Fibroblast of the aortic adventitia (primary cell): Measurements from ENCODE around the gene HCRTR1. TPM values are rescaled to one million over a fixed set of nuclear protein-coding genes. Genes with fewer than 3 reads are reported as not detected.

ENCODE experiments used
- DNase-seq: peaks from one replicate; pipeline ENCODE4 v3.0.0-alpha.2; 2010; ENCODE audit warnings: low read depth
- H3K4me3 ChIP-seq: 2 replicates; pipeline ENCODE4 v1.5.1; 2011; ENCODE audit warnings: low read depth, mild to moderate bottlenecking, control low read depth, low read length, moderate library complexity
- total RNA-seq: library from RNA; depleted of rRNA; stranded (reverse); fragments of >200 nt; gene quantifications from 2 replicates; pipeline ENCODE4 v1.2.3, GENCODE V29; 2012; ENCODE audit warnings: low replicate concordance
- TF ChIP-seq, protein P1 (sequence below): IDR thresholded peaks from 2 replicates; pipeline ENCODE4 v1.5.1; 2011; ENCODE audit warnings: mild to moderate bottlenecking, low read length, control low read depth, inconsistent platforms; ENCODE audit not compliant: insufficient read depth

HCRTR1 gene
- total RNA-seq, 1 donor: 0.18 TPM

DNA sequence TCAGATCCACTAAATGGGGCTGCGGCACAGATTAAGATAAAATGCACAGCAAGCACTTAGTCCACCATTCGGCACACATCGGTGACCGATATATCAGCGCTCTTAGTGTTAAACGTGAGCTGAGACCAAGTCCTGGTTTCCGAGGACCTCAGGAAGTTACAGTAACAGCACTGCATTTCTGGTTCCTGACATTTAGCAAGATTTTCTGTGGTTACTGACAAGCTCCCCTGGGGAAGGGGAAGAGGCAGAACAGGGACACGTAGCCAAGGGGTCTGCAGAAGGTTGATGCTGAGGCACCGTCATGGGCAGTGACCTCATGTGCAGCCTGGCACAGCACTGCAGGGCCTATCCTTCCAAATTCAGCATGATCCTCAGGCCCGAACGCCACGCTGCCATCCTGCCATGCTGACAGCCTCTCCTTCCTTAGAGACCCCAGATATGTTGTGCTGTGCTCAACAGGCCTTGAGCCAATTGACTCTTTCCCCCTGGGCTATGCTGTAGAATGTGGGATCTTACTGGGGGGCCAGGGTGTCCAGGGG is 40.6 kb downstream of the HCRTR1 start:
- no peak overlapping the region for H3K4me3 ChIP-seq
- no peak for DNase-seq
- TF ChIP-seq, protein P1, sequence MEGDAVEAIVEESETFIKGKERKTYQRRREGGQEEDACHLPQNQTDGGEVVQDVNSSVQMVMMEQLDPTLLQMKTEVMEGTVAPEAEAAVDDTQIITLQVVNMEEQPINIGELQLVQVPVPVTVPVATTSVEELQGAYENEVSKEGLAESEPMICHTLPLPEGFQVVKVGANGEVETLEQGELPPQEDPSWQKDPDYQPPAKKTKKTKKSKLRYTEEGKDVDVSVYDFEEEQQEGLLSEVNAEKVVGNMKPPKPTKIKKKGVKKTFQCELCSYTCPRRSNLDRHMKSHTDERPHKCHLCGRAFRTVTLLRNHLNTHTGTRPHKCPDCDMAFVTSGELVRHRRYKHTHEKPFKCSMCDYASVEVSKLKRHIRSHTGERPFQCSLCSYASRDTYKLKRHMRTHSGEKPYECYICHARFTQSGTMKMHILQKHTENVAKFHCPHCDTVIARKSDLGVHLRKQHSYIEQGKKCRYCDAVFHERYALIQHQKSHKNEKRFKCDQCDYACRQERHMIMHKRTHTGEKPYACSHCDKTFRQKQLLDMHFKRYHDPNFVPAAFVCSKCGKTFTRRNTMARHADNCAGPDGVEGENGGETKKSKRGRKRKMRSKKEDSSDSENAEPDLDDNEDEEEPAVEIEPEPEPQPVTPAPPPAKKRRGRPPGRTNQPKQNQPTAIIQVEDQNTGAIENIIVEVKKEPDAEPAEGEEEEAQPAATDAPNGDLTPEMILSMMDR: no peak

DNA sequence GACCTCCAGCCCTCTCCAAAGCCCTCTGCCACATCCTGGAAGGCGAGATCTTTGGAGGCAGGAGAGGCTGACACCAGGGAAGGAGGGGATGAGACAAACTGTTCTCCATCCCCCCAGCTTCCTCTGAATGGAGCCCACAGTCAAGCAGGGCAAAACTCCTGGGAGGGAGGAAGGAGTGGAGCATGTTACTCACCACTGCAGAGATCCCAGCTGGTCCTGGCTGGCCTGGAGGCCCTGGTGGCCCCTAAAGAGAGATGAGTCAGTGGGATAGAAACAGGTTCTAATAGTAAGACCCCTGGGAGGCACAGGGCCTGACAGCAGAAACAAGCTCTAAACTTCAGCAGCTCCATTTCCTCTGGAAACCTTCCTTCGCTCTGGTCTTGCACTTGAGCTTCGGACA is 41.2 kb downstream of the HCRTR1 start:
- DNase-seq: no peak
- H3K4me3 ChIP-seq: no peak overlapping the region
- TF ChIP-seq, protein P1: no peak

DNA sequence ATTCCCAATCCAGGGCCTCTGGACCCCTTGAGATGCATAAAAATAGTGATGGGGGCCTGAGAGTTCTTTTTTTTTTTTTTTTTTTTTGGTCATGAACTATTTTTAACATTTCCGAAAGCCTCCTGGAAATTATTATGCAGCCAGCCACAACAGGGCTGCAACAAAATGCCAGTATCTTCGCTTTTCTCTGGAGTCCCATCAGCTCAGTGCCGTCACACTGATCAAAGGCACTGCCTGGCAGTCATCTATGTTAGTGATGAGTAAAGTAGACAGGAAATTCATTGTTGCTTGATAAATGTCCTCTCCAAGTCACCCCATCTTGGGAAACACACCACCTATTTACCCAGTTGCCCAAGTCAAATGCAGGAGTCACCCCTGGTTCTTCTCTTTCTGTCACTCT is 42.4 kb downstream of the HCRTR1 start:
- H3K4me3 ChIP-seq: no peak overlapping the region
- TF ChIP-seq, protein P1: no peak
- DNase-seq: no peak

DNA sequence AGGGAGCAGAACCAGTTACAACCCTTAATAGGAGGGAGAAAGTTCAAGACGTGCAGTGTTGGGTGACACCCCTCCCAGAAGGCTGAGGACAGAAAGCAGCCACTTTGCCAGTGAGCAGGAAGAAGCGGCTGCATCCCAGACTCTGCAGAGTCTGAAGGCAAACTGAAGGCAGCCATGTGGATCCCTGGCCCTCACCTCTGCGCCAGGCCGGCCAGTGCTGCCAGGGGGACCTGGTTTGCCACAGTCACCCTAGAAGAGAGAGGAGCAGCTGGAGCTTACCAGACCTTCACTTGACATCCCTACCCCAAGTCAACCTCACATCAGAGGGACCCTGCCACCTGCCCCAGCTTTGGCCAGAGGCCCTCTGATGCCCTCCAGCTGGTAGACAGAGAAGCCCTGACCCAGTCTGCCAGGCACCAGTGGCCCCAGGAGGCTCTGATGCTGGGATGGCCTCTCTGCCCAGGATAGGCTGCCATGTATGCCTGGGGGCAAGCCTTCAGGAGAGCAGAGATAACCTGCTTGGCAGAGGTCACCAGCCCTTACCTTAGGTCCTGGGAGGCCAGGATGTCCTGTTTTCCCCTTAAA is 43.5 kb downstream of the HCRTR1 start:
- no peak for DNase-seq
- no peak overlapping the region for H3K4me3 ChIP-seq
- TF ChIP-seq, protein P1: no peak

DNA sequence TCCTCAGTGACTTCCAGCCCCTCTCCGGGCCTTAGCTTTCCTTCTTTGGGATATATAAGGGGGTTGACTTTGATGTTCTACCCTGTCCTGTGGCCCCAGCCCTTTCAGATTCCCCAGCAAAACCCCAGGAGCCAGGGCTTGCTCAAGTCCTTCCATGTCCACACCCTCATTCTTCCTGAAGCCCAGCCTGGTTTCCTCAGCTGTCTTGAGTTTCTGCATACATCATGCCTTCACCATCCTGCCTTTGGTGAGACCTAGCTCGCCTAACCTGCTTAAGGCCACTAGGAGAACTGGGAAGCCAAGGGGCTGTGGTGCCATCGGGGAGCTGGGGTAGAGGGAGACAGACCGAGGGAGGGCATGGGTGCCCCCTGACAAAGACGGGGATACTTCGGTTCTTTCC is 44.4 kb downstream of the HCRTR1 start:
- H3K4me3 ChIP-seq: no peak overlapping the region
- DNase-seq: no peak
- TF ChIP-seq, protein P1: no peak

DNA sequence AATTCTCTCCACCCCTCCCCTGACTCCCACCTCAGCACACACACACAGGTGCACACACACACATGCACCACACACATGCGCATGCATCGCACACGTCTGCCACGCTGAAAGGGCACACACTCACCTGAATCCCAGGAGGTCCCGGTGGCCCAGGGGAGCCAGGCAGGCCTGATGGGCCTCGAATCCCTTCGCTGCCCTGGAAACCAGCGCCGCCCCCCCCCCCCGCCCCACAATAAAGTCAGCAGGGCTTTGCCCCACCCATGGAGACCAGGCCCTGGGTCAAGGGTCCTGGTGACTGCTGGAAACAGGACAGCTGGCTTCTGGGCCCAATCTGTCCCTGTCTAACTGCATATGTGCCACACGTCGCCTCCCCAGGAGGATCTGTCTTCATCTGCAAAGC is 45.0 kb downstream of the HCRTR1 start:
- DNase-seq: no peak
- H3K4me3 ChIP-seq: no peak overlapping the region
- TF ChIP-seq, protein P1: no peak
